ENCODE data around the gene FANCE. TPM values are rescaled to one million over a fixed set of nuclear protein-coding genes. Genes with fewer than 3 reads are reported as not detected.

The FANCE gene
- total RNA-seq, 1 experiment from 2014 or later: 4.3 TPM

- POLR2A ChIA-PET: no interaction called here
- H3K4me3 ChIP-seq (ENCODE audit: low read depth in 2 of 2, low read length in 2 of 2): no peak overlapping the region
- TF ChIP-seq TCF7L2 (IDR thresholded peaks at IDR 0.05; ENCODE audit: low read depth, low read length) (no peak), POLR2AphosphoS5 (IDR thresholded peaks at IDR 0.05; ENCODE audit: low read depth, low read length) (no peak), SIN3A (IDR thresholded peaks at IDR 0.05; ENCODE audit: borderline replicate concordance, insufficient read depth, low read depth, low read length) (no peak), REST (IDR thresholded peaks at IDR 0.05; ENCODE audit: insufficient read depth in 1 of 2, low read depth in 2 of 2, low read length in 1 of 2) (no peak), CTCF (IDR thresholded peaks at IDR 0.05) (no peak)
- H3K4me1 ChIP-seq (ENCODE audit: control insufficient read depth, insufficient read depth, low read length): no peaks in the 10 kb centered on the region
- intact Hi-C loops (cut with micrococcal nuclease; ENCODE audit: unreplicated experiment): no loop called here
- no peaks in the 10 kb centered on the region for H3K27me3 ChIP-seq (ENCODE audit: control insufficient read depth, insufficient read depth, low read length)
- in situ Hi-C loops (cut with HindIII; ENCODE audit: low pct_unique_long_range_greater_than_20kb, low sequenced_read_pairs): no loop called here
- CTCF ChIA-PET: interaction anchor here (2.0 kb wide), 1 partner anchor 14 kb away, joined by 9 read pairs; no protein-coding TSS in a partner anchor
- H3K27ac ChIP-seq (ENCODE audit: low read length): no peak overlapping the region
- ATAC-seq (no peak), DNase-seq (ENCODE audit: low read depth, low spot score) (no peak)
- no peaks in the 10 kb centered on the region for H3K36me3 ChIP-seq (ENCODE audit: control insufficient read depth, insufficient read depth, low read length)
- no TSS peak for BruUV-seq (replicated peaks)
- H3K9me3 ChIP-seq (ENCODE audit: control insufficient read depth, insufficient read depth, low read depth, low read length): no peaks in the 10 kb centered on the region
Observed at GRCh38 chr6:35508027-35508426, 55.9 kb downstream of the FANCE start.

GRCh38 chr6:35508542-35508941, 56.4 kb downstream of the FANCE start:
- CTCF ChIA-PET: interaction anchor here (2.0 kb wide), 1 partner anchor 14 kb away, joined by 9 read pairs; no protein-coding TSS in a partner anchor
- no TSS peak for BruUV-seq (replicated peaks)
- H3K4me1 ChIP-seq (ENCODE audit: control insufficient read depth, insufficient read depth, low read length): no peaks in the 10 kb centered on the region

More at GRCh38 chr6:35508542-35508941, 56.4 kb downstream of the FANCE start:
- DNase-seq (ENCODE audit: low read depth, low spot score) (no peak), ATAC-seq (0 out of 2 replicates have a peak, but pooled peaks have one; percentile 22)
- Histone ChIP-seq H3K4me3 (ENCODE audit: low read depth in 2 of 2, low read length in 2 of 2) (no peak overlapping the region), H3K27ac (ENCODE audit: low read length) (no peak overlapping the region), H3K9me3 (ENCODE audit: control insufficient read depth, insufficient read depth, low read depth, low read length) (no peaks in the 10 kb centered on the region), H3K36me3 (ENCODE audit: control insufficient read depth, insufficient read depth, low read length) (no peaks in the 10 kb centered on the region), H3K27me3 (ENCODE audit: control insufficient read depth, insufficient read depth, low read length) (no peaks in the 10 kb centered on the region)
- TF ChIP-seq POLR2AphosphoS5 (IDR thresholded peaks at IDR 0.05; ENCODE audit: low read depth, low read length): no peak
- TF ChIP-seq SIN3A (IDR thresholded peaks at IDR 0.05; ENCODE audit: borderline replicate concordance, insufficient read depth, low read depth, low read length): no peak
- no peak for TF ChIP-seq REST (IDR thresholded peaks at IDR 0.05; ENCODE audit: insufficient read depth in 1 of 2, low read depth in 2 of 2, low read length in 1 of 2)
- no peak for TF ChIP-seq TCF7L2 (IDR thresholded peaks at IDR 0.05; ENCODE audit: low read depth, low read length)
- no peak for TF ChIP-seq CTCF (IDR thresholded peaks at IDR 0.05)
- intact Hi-C loops (cut with micrococcal nuclease; ENCODE audit: unreplicated experiment): no loop called here
- in situ Hi-C loops (cut with HindIII; ENCODE audit: low pct_unique_long_range_greater_than_20kb, low sequenced_read_pairs): no loop called here
- POLR2A ChIA-PET: no interaction called here
